H9 (cell line): Measurements from ENCODE around the gene NCMAP. TPM values are rescaled to one million over a fixed set of nuclear protein-coding genes. Genes with fewer than 3 reads are reported as not detected.

Experiments used
- DNase-seq: peaks from one replicate; pipeline ENCODE4 v3.0.0-alpha.2; 2017
- H2AFZ ChIP-seq: one replicate; pipeline ENCODE4 v1.6.1; 2013; ENCODE audit warnings: mild to moderate bottlenecking, low read length, control low read depth, moderate library complexity
- H2AK5ac ChIP-seq: 2 replicates; pipeline ENCODE4 v1.6.1; 2013; ENCODE audit warnings: low read length, control low read depth, mixed read lengths; ENCODE audit not compliant: insufficient read length
- H2BK120ac ChIP-seq: one replicate; pipeline ENCODE4 v1.6.1; 2013; ENCODE audit warnings: low read depth, mild to moderate bottlenecking, low read length, control low read depth, inconsistent platforms; ENCODE audit not compliant: poor library complexity, severe bottlenecking
- H2BK12ac ChIP-seq: 2 replicates; pipeline ENCODE4 v1.6.1; 2013; ENCODE audit warnings: low read length, control low read depth, mixed read lengths, low read depth; ENCODE audit not compliant: insufficient read length
- H2BK15ac ChIP-seq: 2 replicates; pipeline ENCODE4 v1.6.1; 2013; ENCODE audit warnings: low read depth, low read length, control low read depth
- H2BK20ac ChIP-seq: one replicate; pipeline ENCODE4 v1.6.1; 2013; ENCODE audit warnings: low read depth, mild to moderate bottlenecking, low read length, control low read depth, inconsistent platforms; ENCODE audit not compliant: poor library complexity, severe bottlenecking
- H2BK5ac ChIP-seq: 2 replicates; pipeline ENCODE4 v1.6.1; 2013; ENCODE audit warnings: low read length, control low read depth, mixed read lengths; ENCODE audit not compliant: insufficient read length
- H3K14ac ChIP-seq: 2 replicates; pipeline ENCODE4 v1.6.1; 2013; ENCODE audit warnings: low read length, control low read depth; ENCODE audit not compliant: insufficient read depth
- H3K18ac ChIP-seq: 2 replicates; pipeline ENCODE4 v1.6.1; 2013; ENCODE audit warnings: low read depth, mild to moderate bottlenecking, mixed read lengths, low read length, control low read depth; ENCODE audit not compliant: insufficient read length
- H3K23ac ChIP-seq: 2 replicates; pipeline ENCODE4 v1.6.1; 2013; ENCODE audit warnings: low read length, control low read depth, mixed read lengths, low read depth; ENCODE audit not compliant: insufficient read length
- H3K23me2 ChIP-seq: 2 replicates; pipeline ENCODE4 v1.6.1; 2013; ENCODE audit warnings: low read depth, mild to moderate bottlenecking, mixed read lengths, low read length, control low read depth; ENCODE audit not compliant: insufficient read length, poor library complexity, severe bottlenecking
- H3K27ac ChIP-seq: 2 replicates; pipeline ENCODE4 v1.5.1; 2013; ENCODE audit warnings: low read length, control low read depth, mixed read lengths, low read depth; ENCODE audit not compliant: insufficient read length
- H3K27me3 ChIP-seq: 2 replicates; pipeline ENCODE4 v1.6.1; 2013; ENCODE audit warnings: low read length, control low read depth, inconsistent platforms; ENCODE audit not compliant: insufficient read depth
- H3K4ac ChIP-seq: 2 replicates; pipeline ENCODE4 v1.6.1; 2013; ENCODE audit warnings: low read depth, mild to moderate bottlenecking, control low read depth, inconsistent platforms, low read length, moderate library complexity
- H3K4me1 ChIP-seq: 2 replicates; pipeline ENCODE4 v1.6.1; 2013; ENCODE audit warnings: low read length, control low read depth, inconsistent platforms; ENCODE audit not compliant: insufficient read depth
- H3K4me2 ChIP-seq: 2 replicates; pipeline ENCODE4 v1.6.1; 2013; ENCODE audit warnings: low read length, control low read depth, mixed read lengths; ENCODE audit not compliant: insufficient read length, insufficient read depth
- H3K56ac ChIP-seq: 2 replicates; pipeline ENCODE4 v1.6.1; 2013; ENCODE audit warnings: low read depth, mild to moderate bottlenecking, mixed read lengths, low read length, control low read depth; ENCODE audit not compliant: insufficient read length
- H3K79me1 ChIP-seq: 2 replicates; pipeline ENCODE4 v1.6.1; 2013; ENCODE audit warnings: low read depth, mild to moderate bottlenecking, moderate library complexity, low read length, control low read depth, inconsistent platforms; ENCODE audit not compliant: insufficient read depth, poor library complexity, severe bottlenecking
- H3K79me2 ChIP-seq: 2 replicates; pipeline ENCODE4 v1.6.1; 2013; ENCODE audit warnings: low read length, control low read depth, inconsistent platforms; ENCODE audit not compliant: insufficient read depth
- H3K9ac ChIP-seq: 2 replicates; pipeline ENCODE4 v1.6.1; 2013; ENCODE audit warnings: low read length, control low read depth, mixed read lengths; ENCODE audit not compliant: insufficient read length; ENCODE audit errors: extremely low read depth
- H3K9me3 ChIP-seq: one replicate; pipeline ENCODE4 v1.6.1; 2013; ENCODE audit warnings: low read depth, low read length, inconsistent platforms; ENCODE audit not compliant: control insufficient read depth
- H3T11ph ChIP-seq: one replicate; pipeline ENCODE4 v1.6.1; 2013; ENCODE audit warnings: mild to moderate bottlenecking, low read length, control low read depth, inconsistent platforms
- H4K20me1 ChIP-seq: one replicate; pipeline ENCODE4 v1.6.1; 2013; ENCODE audit not compliant: control insufficient read depth, insufficient read length, insufficient read depth
- H4K5ac ChIP-seq: 2 replicates; pipeline ENCODE4 v1.6.1; 2013; ENCODE audit warnings: low read depth, mild to moderate bottlenecking, mixed read lengths, low read length, control low read depth; ENCODE audit not compliant: insufficient read length
- H4K8ac ChIP-seq: replicated peaks from 2 replicates; pipeline ENCODE4 v1.6.1; 2013; ENCODE audit warnings: low read length, control low read depth, mixed read lengths, low read depth; ENCODE audit not compliant: insufficient read length
- H4K91ac ChIP-seq: 2 replicates; pipeline ENCODE4 v1.6.1; 2013; ENCODE audit warnings: low read depth, mild to moderate bottlenecking, moderate library complexity, mixed read lengths, low read length, control low read depth; ENCODE audit not compliant: insufficient read length
- H3K27ac Mint-ChIP-seq, 3 experiments: 2 replicates in 2 of 3; 3 replicates in 1 of 3; pipeline ENCODE4 v1.8.0; 2020 to 2021; ENCODE audit warnings: mixed read lengths in 3 of 3, mild to moderate bottlenecking in 1 of 3, moderate library complexity in 1 of 3
- H3K27me3 Mint-ChIP-seq: 2 replicates; pipeline ENCODE4 v1.8.0; 2021; ENCODE audit warnings: low read depth, mild to moderate bottlenecking, moderate library complexity, mixed read lengths
- H3K36me3 Mint-ChIP-seq, 3 experiments: 2 replicates in 2 of 3; 3 replicates in 1 of 3; pipeline ENCODE4 v1.8.0; 2020 to 2021; ENCODE audit warnings: low read depth in 3 of 3, mixed read lengths in 3 of 3; ENCODE audit not compliant: insufficient read depth in 1 of 3
- H3K4me1 Mint-ChIP-seq, 2 experiments: 2 replicates each; pipeline ENCODE4 v1.8.0; 2020; ENCODE audit warnings: mixed read lengths in 2 of 2
- H3K4me3 Mint-ChIP-seq, 2 experiments: 2 replicates in 1 of 2; 3 replicates in 1 of 2; pipeline ENCODE4 v1.8.0; 2020 to 2021; ENCODE audit warnings: mild to moderate bottlenecking in 2 of 2, mixed read lengths in 2 of 2, moderate library complexity in 1 of 2
- H3K9me3 Mint-ChIP-seq, 2 experiments: 2 replicates in 1 of 2; 3 replicates in 1 of 2; pipeline ENCODE4 v1.8.0; 2020; ENCODE audit warnings: mild to moderate bottlenecking in 2 of 2, mixed read lengths in 2 of 2, moderate library complexity in 1 of 2
- CTCF ChIP-seq: fragments of 200-600 bp; sonication (generic); conservative IDR thresholded peaks from 3 replicates; pipeline ENCODE4 v1.8.0; 2021; ENCODE audit warnings: antibody characterized with exemption, mild to moderate bottlenecking
- WGBS: extraction: QIAGEN DNeasy Blood & Tissue Kit; methylation state at CpG from one replicate; pipeline ENCODE4 v1.1.7; 2013; ENCODE audit warnings: missing lambda C conversion rate, low lambda C conversion rate, mixed read lengths; ENCODE audit not compliant: insufficient read length; ENCODE audit errors: extremely low coverage; 5-methylcytosine and 5-hydroxymethylcytosine counted together
- total RNA-seq: library from RNA; stranded (reverse); gene quantifications from 2 replicates; pipeline ENCODE4 v1.2.1, GENCODE V29; 2021

NCMAP gene
- total RNA-seq, 1 experiment from 2014 or later, result 0.35 TPM

GRCh38 chr1:24619376-24619775 lies 63.5 kb downstream of the NCMAP start:
- Histone ChIP-seq H3K79me1 (no peaks in the 10 kb centered on the region), H4K5ac (no peak overlapping the region), H4K91ac (no peak overlapping the region), H4K20me1 (no peaks in the 10 kb centered on the region), H3K27me3 (no peaks in the 10 kb centered on the region), H3K23me2 (no peaks in the 10 kb centered on the region), H3K79me2 (no peaks in the 10 kb centered on the region), H2BK120ac (no peak overlapping the region), H2BK12ac (no peak overlapping the region), H3K4me2 (no peak overlapping the region), H3K9me3 (no peaks in the 10 kb centered on the region), H3K4me1 (no peaks in the 10 kb centered on the region), H3K14ac (no peak overlapping the region), H2BK5ac (no peak overlapping the region), H3K27ac (no peak overlapping the region), H3K56ac (no peak overlapping the region), H3K23ac (no peak overlapping the region), H3K4ac (no peak overlapping the region), H3T11ph (no peak overlapping the region), H4K8ac (no peak overlapping the region), H2BK15ac (no peak overlapping the region), H3K18ac (no peak overlapping the region), H2BK20ac (no peak overlapping the region), H2AK5ac (no peak overlapping the region), H2AFZ (no peak overlapping the region), H3K9ac (no peak overlapping the region)
- no CpG with 5 or more reads among the region's 5 CpGs for WGBS
- DNase-seq, result no peak
- no peak overlapping the region for H3K27ac Mint-ChIP-seq
- peaks cover 2% of the 10 kb centered on the region; the same call in 1 of the 2 replicates for H3K27me3 Mint-ChIP-seq
- no peaks in the 10 kb centered on the region; a peak in 1 of 4 replicates for H3K4me1 Mint-ChIP-seq
- H3K9me3 Mint-ChIP-seq, result no peaks in the 10 kb centered on the region
- no peaks in the 10 kb centered on the region for H3K36me3 Mint-ChIP-seq
- H3K4me3 Mint-ChIP-seq, result no peak overlapping the region
- no peak for TF ChIP-seq CTCF
